ENCODE measurements around the gene PRELID2.

Gene PRELID2

GRCh38 chr5:145825751-145826180 is 9.4 kb downstream of the PRELID2 start:
- no peaks in the 10 kb centered on the region for H3K27me3 ChIP-seq (replicated peaks; ENCODE audit: control insufficient read depth, insufficient read depth, low read length, poor library complexity, severe bottlenecking)
- no peak overlapping the region for H3K27ac ChIP-seq (ENCODE audit: insufficient read depth, low read length, poor library complexity, severe bottlenecking)
- no peaks in the 10 kb centered on the region for H3K36me3 ChIP-seq (ENCODE audit: control insufficient read depth, insufficient read depth, low read length)
- H3K4me3 ChIP-seq (ENCODE audit: insufficient read depth, low read depth, low read length, poor library complexity, severe bottlenecking) = no peak overlapping the region
- no peak for DNase-seq
- H3K4me1 ChIP-seq (ENCODE audit: control insufficient read depth, insufficient read depth, low read length, poor library complexity, severe bottlenecking) = no peaks in the 10 kb centered on the region
- H3K9me3 ChIP-seq (ENCODE audit: control insufficient read depth, low read length) = no peaks in the 10 kb centered on the region

GRCh38 chr5:145824040-145824439 is 11.1 kb downstream of the PRELID2 start:
- Histone ChIP-seq H3K36me3 (ENCODE audit: control insufficient read depth, insufficient read depth, low read length) (no peaks in the 10 kb centered on the region), H3K4me3 (ENCODE audit: insufficient read depth, low read depth, low read length, poor library complexity, severe bottlenecking) (no peak overlapping the region)
- DNase-seq = no peak

GRCh38 chr5:145818604-145819003 is 16.5 kb downstream of the PRELID2 start:
- H3K4me1 ChIP-seq (ENCODE audit: control insufficient read depth, insufficient read depth, low read length, poor library complexity, severe bottlenecking) = no peaks in the 10 kb centered on the region
- no peak overlapping the region for H3K4me3 ChIP-seq (ENCODE audit: insufficient read depth, low read depth, low read length, poor library complexity, severe bottlenecking)
- no peaks in the 10 kb centered on the region for H3K27me3 ChIP-seq (replicated peaks; ENCODE audit: control insufficient read depth, insufficient read depth, low read length, poor library complexity, severe bottlenecking)
- H3K27ac ChIP-seq (ENCODE audit: insufficient read depth, low read length, poor library complexity, severe bottlenecking) = no peak overlapping the region
- no peaks in the 10 kb centered on the region for H3K36me3 ChIP-seq (ENCODE audit: control insufficient read depth, insufficient read depth, low read length)
- no peak for DNase-seq
- no peaks in the 10 kb centered on the region for H3K9me3 ChIP-seq (ENCODE audit: control insufficient read depth, low read length)

More at GRCh38 chr5:145824040-145824439, 11.1 kb downstream of the PRELID2 start:
- no peaks in the 10 kb centered on the region for H3K4me1 ChIP-seq (ENCODE audit: control insufficient read depth, insufficient read depth, low read length, poor library complexity, severe bottlenecking)
- no peaks in the 10 kb centered on the region for H3K9me3 ChIP-seq (ENCODE audit: control insufficient read depth, low read length)
- H3K27me3 ChIP-seq (replicated peaks; ENCODE audit: control insufficient read depth, insufficient read depth, low read length, poor library complexity, severe bottlenecking) = no peaks in the 10 kb centered on the region
- H3K27ac ChIP-seq (ENCODE audit: insufficient read depth, low read length, poor library complexity, severe bottlenecking) = no peak overlapping the region

GRCh38 chr5:145812877-145813276 is 22.3 kb downstream of the PRELID2 start:
- H3K4me3 ChIP-seq (ENCODE audit: insufficient read depth, low read depth, low read length, poor library complexity, severe bottlenecking) = no peak overlapping the region
- DNase-seq = no peak
- H3K9me3 ChIP-seq (ENCODE audit: control insufficient read depth, low read length) = no peaks in the 10 kb centered on the region
- no peaks in the 10 kb centered on the region for H3K27me3 ChIP-seq (replicated peaks; ENCODE audit: control insufficient read depth, insufficient read depth, low read length, poor library complexity, severe bottlenecking)
- no peak overlapping the region for H3K27ac ChIP-seq (ENCODE audit: insufficient read depth, low read length, poor library complexity, severe bottlenecking)
- no peaks in the 10 kb centered on the region for H3K4me1 ChIP-seq (ENCODE audit: control insufficient read depth, insufficient read depth, low read length, poor library complexity, severe bottlenecking)
- H3K36me3 ChIP-seq (ENCODE audit: control insufficient read depth, insufficient read depth, low read length) = no peaks in the 10 kb centered on the region

- Histone ChIP-seq H3K4me1 (ENCODE audit: control insufficient read depth, insufficient read depth, low read length, poor library complexity, severe bottlenecking) (no peaks in the 10 kb centered on the region), H3K9me3 (ENCODE audit: control insufficient read depth, low read length) (no peaks in the 10 kb centered on the region), H3K27ac (ENCODE audit: insufficient read depth, low read length, poor library complexity, severe bottlenecking) (no peak overlapping the region), H3K27me3 (replicated peaks; ENCODE audit: control insufficient read depth, insufficient read depth, low read length, poor library complexity, severe bottlenecking) (no peaks in the 10 kb centered on the region), H3K4me3 (ENCODE audit: insufficient read depth, low read depth, low read length, poor library complexity, severe bottlenecking) (no peak overlapping the region), H3K36me3 (ENCODE audit: control insufficient read depth, insufficient read depth, low read length) (no peaks in the 10 kb centered on the region)
- DNase-seq = no peak
Measured at GRCh38 chr5:145811834-145812625, 23.1 kb downstream of the PRELID2 start.

GRCh38 chr5:145806923-145807322 is 28.2 kb downstream of the PRELID2 start:
- no peak for DNase-seq
- Histone ChIP-seq H3K27ac (ENCODE audit: insufficient read depth, low read length, poor library complexity, severe bottlenecking) (no peak overlapping the region), H3K27me3 (replicated peaks; ENCODE audit: control insufficient read depth, insufficient read depth, low read length, poor library complexity, severe bottlenecking) (no peaks in the 10 kb centered on the region), H3K4me3 (ENCODE audit: insufficient read depth, low read depth, low read length, poor library complexity, severe bottlenecking) (no peak overlapping the region), H3K36me3 (ENCODE audit: control insufficient read depth, insufficient read depth, low read length) (no peaks in the 10 kb centered on the region), H3K4me1 (ENCODE audit: control insufficient read depth, insufficient read depth, low read length, poor library complexity, severe bottlenecking) (no peaks in the 10 kb centered on the region), H3K9me3 (ENCODE audit: control insufficient read depth, low read length) (no peaks in the 10 kb centered on the region)

GRCh38 chr5:145805819-145806218 is 29.3 kb downstream of the PRELID2 start:
- no peak for DNase-seq
- Histone ChIP-seq H3K9me3 (ENCODE audit: control insufficient read depth, low read length) (no peaks in the 10 kb centered on the region), H3K4me3 (ENCODE audit: insufficient read depth, low read depth, low read length, poor library complexity, severe bottlenecking) (no peak overlapping the region), H3K4me1 (ENCODE audit: control insufficient read depth, insufficient read depth, low read length, poor library complexity, severe bottlenecking) (no peaks in the 10 kb centered on the region), H3K27ac (ENCODE audit: insufficient read depth, low read length, poor library complexity, severe bottlenecking) (no peak overlapping the region), H3K27me3 (replicated peaks; ENCODE audit: control insufficient read depth, insufficient read depth, low read length, poor library complexity, severe bottlenecking) (no peaks in the 10 kb centered on the region), H3K36me3 (ENCODE audit: control insufficient read depth, insufficient read depth, low read length) (no peaks in the 10 kb centered on the region)

- Histone ChIP-seq H3K27ac (ENCODE audit: insufficient read depth, low read length, poor library complexity, severe bottlenecking) (no peak overlapping the region), H3K4me3 (ENCODE audit: insufficient read depth, low read depth, low read length, poor library complexity, severe bottlenecking) (no peak overlapping the region), H3K4me1 (ENCODE audit: control insufficient read depth, insufficient read depth, low read length, poor library complexity, severe bottlenecking) (no peaks in the 10 kb centered on the region), H3K36me3 (ENCODE audit: control insufficient read depth, insufficient read depth, low read length) (no peaks in the 10 kb centered on the region), H3K9me3 (ENCODE audit: control insufficient read depth, low read length) (no peaks in the 10 kb centered on the region), H3K27me3 (replicated peaks; ENCODE audit: control insufficient read depth, insufficient read depth, low read length, poor library complexity, severe bottlenecking) (no peaks in the 10 kb centered on the region)
- no peak for DNase-seq
Measured at GRCh38 chr5:145804701-145805100, 30.4 kb downstream of the PRELID2 start.

GRCh38 chr5:145803112-145804004 is 31.8 kb downstream of the PRELID2 start:
- no peak for DNase-seq
- no peaks in the 10 kb centered on the region for H3K9me3 ChIP-seq (ENCODE audit: control insufficient read depth, low read length)
- H3K36me3 ChIP-seq (ENCODE audit: control insufficient read depth, insufficient read depth, low read length) = no peaks in the 10 kb centered on the region
- H3K4me1 ChIP-seq (ENCODE audit: control insufficient read depth, insufficient read depth, low read length, poor library complexity, severe bottlenecking) = no peaks in the 10 kb centered on the region
- H3K27ac ChIP-seq (ENCODE audit: insufficient read depth, low read length, poor library complexity, severe bottlenecking) = no peak overlapping the region
- H3K4me3 ChIP-seq (ENCODE audit: insufficient read depth, low read depth, low read length, poor library complexity, severe bottlenecking) = no peak overlapping the region
- no peaks in the 10 kb centered on the region for H3K27me3 ChIP-seq (replicated peaks; ENCODE audit: control insufficient read depth, insufficient read depth, low read length, poor library complexity, severe bottlenecking)

- H3K27ac ChIP-seq (ENCODE audit: insufficient read depth, low read length, poor library complexity, severe bottlenecking) = no peak overlapping the region
- H3K9me3 ChIP-seq (ENCODE audit: control insufficient read depth, low read length) = no peaks in the 10 kb centered on the region
- no peaks in the 10 kb centered on the region for H3K36me3 ChIP-seq (ENCODE audit: control insufficient read depth, insufficient read depth, low read length)
- DNase-seq = no peak
- no peak overlapping the region for H3K4me3 ChIP-seq (ENCODE audit: insufficient read depth, low read depth, low read length, poor library complexity, severe bottlenecking)
- no peaks in the 10 kb centered on the region for H3K27me3 ChIP-seq (replicated peaks; ENCODE audit: control insufficient read depth, insufficient read depth, low read length, poor library complexity, severe bottlenecking)
- no peaks in the 10 kb centered on the region for H3K4me1 ChIP-seq (ENCODE audit: control insufficient read depth, insufficient read depth, low read length, poor library complexity, severe bottlenecking)
Measured at GRCh38 chr5:145801195-145801594, 33.9 kb downstream of the PRELID2 start.
